ENCODE results near the gene ZNF3. TPM values are rescaled to one million over a fixed set of nuclear protein-coding genes. Genes with fewer than 3 reads are reported as not detected.
A peak's percentile ranks its signal among the peaks of the same experiment; 100 is the strongest.

ZNF3 gene
- total and polyA plus RNA-seq, 11 donors = 11.2 to 21.2 (median 14.3) TPM

- peak in 2 of 4 donors; percentile 3 to 14 for ATAC-seq
- no peaks in the 10 kb centered on the region for H3K27me3 ChIP-seq
- 79 to 81% (median 81%) methylated on average over 16 of the region's 16 CpGs for WGBS, 4 donors
- H3K9me3 ChIP-seq = no peaks in the 10 kb centered on the region
- H3K4me3 ChIP-seq = no peak overlapping the region
- peaks cover 0 to 23% (median 10%) of the 10 kb centered on the region in 12 donors for H3K4me1 ChIP-seq
- intact Hi-C loops (cut with DNase I) = loop anchor here in 1 of 10 donors (5.0 kb wide), 1 partner anchor 33 kb away; the partner anchor contains the start of gene MBLAC1
- DNase-seq = no peak
- peaks cover 0 to 90% (median 88%) of the 10 kb centered on the region in 9 donors for H3K36me3 ChIP-seq
- TF ChIP-seq, protein P1, sequence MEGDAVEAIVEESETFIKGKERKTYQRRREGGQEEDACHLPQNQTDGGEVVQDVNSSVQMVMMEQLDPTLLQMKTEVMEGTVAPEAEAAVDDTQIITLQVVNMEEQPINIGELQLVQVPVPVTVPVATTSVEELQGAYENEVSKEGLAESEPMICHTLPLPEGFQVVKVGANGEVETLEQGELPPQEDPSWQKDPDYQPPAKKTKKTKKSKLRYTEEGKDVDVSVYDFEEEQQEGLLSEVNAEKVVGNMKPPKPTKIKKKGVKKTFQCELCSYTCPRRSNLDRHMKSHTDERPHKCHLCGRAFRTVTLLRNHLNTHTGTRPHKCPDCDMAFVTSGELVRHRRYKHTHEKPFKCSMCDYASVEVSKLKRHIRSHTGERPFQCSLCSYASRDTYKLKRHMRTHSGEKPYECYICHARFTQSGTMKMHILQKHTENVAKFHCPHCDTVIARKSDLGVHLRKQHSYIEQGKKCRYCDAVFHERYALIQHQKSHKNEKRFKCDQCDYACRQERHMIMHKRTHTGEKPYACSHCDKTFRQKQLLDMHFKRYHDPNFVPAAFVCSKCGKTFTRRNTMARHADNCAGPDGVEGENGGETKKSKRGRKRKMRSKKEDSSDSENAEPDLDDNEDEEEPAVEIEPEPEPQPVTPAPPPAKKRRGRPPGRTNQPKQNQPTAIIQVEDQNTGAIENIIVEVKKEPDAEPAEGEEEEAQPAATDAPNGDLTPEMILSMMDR (IDR thresholded peaks at IDR 0.05) = no peak
- TF ChIP-seq POLR2A (IDR thresholded peaks at IDR 0.05) = no peak
- H3K27ac ChIP-seq = no peak overlapping the region
Observed at GRCh38 chr7:100093925-100094486, 12.5 kb upstream of the ZNF3 start.

GRCh38 chr7:100093498-100093897, 12.0 kb upstream of the ZNF3 start:
- peaks cover 0 to 85% (median 83%) of the 10 kb centered on the region in 9 donors for H3K36me3 ChIP-seq
- intact Hi-C loops (cut with DNase I) = loop anchor here in 1 of 10 donors (5.0 kb wide), 1 partner anchor 34 kb away; the partner anchor contains the start of gene MBLAC1
- H3K4me3 ChIP-seq = no peak overlapping the region
- no peak for ATAC-seq
- H3K27me3 ChIP-seq = no peaks in the 10 kb centered on the region
- no peaks in the 10 kb centered on the region for H3K9me3 ChIP-seq
- WGBS, 4 donors = 44 to 47% (median 45%) methylated on average over 6 to 13 of the region's 13 CpGs
- peak overlapping the region in 2 of 12 donors; percentile 5 to 17 for H3K27ac ChIP-seq
- no peak for DNase-seq
- peaks cover 0 to 22% (median 9%) of the 10 kb centered on the region in 12 donors for H3K4me1 ChIP-seq
- no peak for TF ChIP-seq POLR2A (IDR thresholded peaks at IDR 0.05)
- TF ChIP-seq, protein P1 (IDR thresholded peaks at IDR 0.05) = no peak

- intact Hi-C loops (cut with DNase I) = loop anchor here in 1 of 10 donors (5.0 kb wide), 1 partner anchor 34 kb away; the partner anchor contains the start of gene MBLAC1
- WGBS, 4 donors = 39 to 53% (median 45%) methylated on average over 8 of the region's 8 CpGs
- peak in 1 of 4 donors; percentile 32 for ATAC-seq
- Histone ChIP-seq H3K4me1 (peaks cover 0 to 27% (median 14%) of the 10 kb centered on the region in 12 donors), H3K36me3 (peaks cover 0 to 81% (median 78%) of the 10 kb centered on the region in 9 donors), H3K27ac (peak overlapping the region in 2 of 12 donors; percentile 5 to 17), H3K9me3 (no peaks in the 10 kb centered on the region), H3K27me3 (no peaks in the 10 kb centered on the region), H3K4me3 (no peak overlapping the region)
- no peak for DNase-seq
- no peak for TF ChIP-seq POLR2A (IDR thresholded peaks at IDR 0.05)
- TF ChIP-seq, protein P1 (IDR thresholded peaks at IDR 0.05) = no peak
Observed at GRCh38 chr7:100093054-100093453, 11.5 kb upstream of the ZNF3 start.

GRCh38 chr7:100091411-100092181, 10.1 kb upstream of the ZNF3 start:
- ATAC-seq = no peak
- 63 to 74% (median 69%) methylated on average over 14 to 19 of the region's 19 CpGs for WGBS, 4 donors
- H3K36me3 ChIP-seq = peaks cover 0 to 66% (median 64%) of the 10 kb centered on the region in 9 donors
- H3K9me3 ChIP-seq = no peaks in the 10 kb centered on the region
- intact Hi-C loops (cut with DNase I) = loop anchor here in 1 of 10 donors (5.0 kb wide), 1 partner anchor 36 kb away; the partner anchor contains the start of gene MBLAC1
- no peaks in the 10 kb centered on the region for H3K27me3 ChIP-seq
- no peak overlapping the region for H3K27ac ChIP-seq
- peaks cover 0 to 28% (median 16%) of the 10 kb centered on the region in 12 donors for H3K4me1 ChIP-seq
- no peak for DNase-seq
- TF ChIP-seq, protein P1 (IDR thresholded peaks at IDR 0.05) = no peak
- no peak for TF ChIP-seq POLR2A (IDR thresholded peaks at IDR 0.05)
- H3K4me3 ChIP-seq = no peak overlapping the region
